Spleen (tissue), 11 donors: ENCODE data around the gene CABLES1. TPM values are rescaled to one million over a fixed set of nuclear protein-coding genes. Genes with fewer than 3 reads are reported as not detected.
"Not testable (repeated sequence)": the region's sequence is repeated elsewhere in the genome, so short reads cannot be mapped to it uniquely, and the experiment has no call there.

ENCODE experiments used
- DNase-seq: peaks from one replicate; pipeline ENCODE4 v3.0.0-alpha.2; 2020
- H3K27ac ChIP-seq, 8 donors: fragments of 200-600 bp; sonication (generic) in 7 of 8; 1 replicate in 4 of 8; 2 replicates in 4 of 8; pipeline versions ENCODE4 v1.5.0 to v1.8.0; 2016 to 2021; ENCODE audit warnings: inconsistent platforms in 4 of 8, mild to moderate bottlenecking in 4 of 8, moderate library complexity in 1 of 8
- H3K27me3 ChIP-seq, 7 donors: fragments of 200-600 bp; sonication (generic) in 6 of 7; replicated peaks in 1 of 7; 1 replicate in 4 of 7; 2 replicates in 3 of 7; pipeline versions ENCODE4 v1.5.0 to v1.8.0; 2016 to 2021; ENCODE audit warnings: inconsistent platforms in 3 of 7, mild to moderate bottlenecking in 1 of 7
- H3K36me3 ChIP-seq, 6 donors: fragments of 200-600 bp; sonication (generic) in 5 of 6; 1 replicate in 4 of 6; 2 replicates in 2 of 6; pipeline versions ENCODE4 v1.5.0 to v1.8.0; 2016 to 2021; ENCODE audit warnings: inconsistent platforms in 2 of 6
- H3K4me1 ChIP-seq, 6 donors: fragments of 200-600 bp; sonication (generic) in 5 of 6; 1 replicate in 3 of 6; 2 replicates in 3 of 6; pipeline versions ENCODE4 v1.5.0 to v1.8.0; 2016 to 2021; ENCODE audit warnings: inconsistent platforms in 3 of 6
- H3K4me3 ChIP-seq, 8 donors: fragments of 200-600 bp; sonication (generic) in 7 of 8; 1 replicate in 4 of 8; 2 replicates in 4 of 8; pipeline versions ENCODE4 v1.5.0 to v1.8.0; 2016 to 2021; ENCODE audit warnings: inconsistent platforms in 4 of 8, mild to moderate bottlenecking in 4 of 8, moderate library complexity in 2 of 8
- H3K9me3 ChIP-seq, 8 donors: fragments of 200-600 bp; sonication (generic) in 7 of 8; 1 replicate in 4 of 8; 2 replicates in 4 of 8; pipeline versions ENCODE4 v1.5.0 to v1.8.0; 2016 to 2021; ENCODE audit warnings: inconsistent platforms in 4 of 8
- CTCF ChIP-seq, 11 experiments: fragments of 200-600 bp in 7 of 11; fragments of 450-650 bp in 4 of 11; sonication (generic) in 4 of 11; IDR thresholded peaks in 8 of 11; conservative IDR thresholded peaks in 3 of 11; 1 replicate in 7 of 11; 2 replicates in 4 of 11; pipeline versions ENCODE4 v1.4.0 to v1.8.0; 2016 to 2021; ENCODE audit warnings: antibody characterized with exemption in 11 of 11, inconsistent platforms in 4 of 11, mild to moderate bottlenecking in 1 of 11
- POLR2A ChIP-seq, 3 donors: fragments of 450-650 bp; IDR thresholded peaks; one replicate each; pipeline ENCODE4 v1.5.1; 2017; ENCODE audit warnings: antibody characterized with exemption in 3 of 3, mild to moderate bottlenecking in 1 of 3
- POLR2AphosphoS5 ChIP-seq, 3 donors: sonication (generic); formaldehyde crosslinking; IDR thresholded peaks; one replicate each; pipeline ENCODE4 v1.5.1; 2017; ENCODE audit warnings: antibody characterized with exemption in 3 of 3
- WGBS, 5 donors: extraction: QIAGEN DNeasy Blood & Tissue Kit in 3 of 5; methylation state at CpG; one replicate each; pipeline versions ENCODE4 v1.1.5 to v1.1.7; 2013 to 2018; 5-methylcytosine and 5-hydroxymethylcytosine counted together
- intact Hi-C: fragments of 100-400 bp; cut with DNase I; formaldehyde crosslinking; loops from one replicate; pipeline ENCODE4 v1.15.0; 2023; ENCODE audit warnings: low total_unique reads
- polyA plus RNA-seq, 3 donors: library from polyadenylated mRNA; stranded (reverse); fragments of 200-250 nt; gene quantifications; one replicate each; pipeline ENCODE4 v1.2.1, GENCODE V29; 2013
- total RNA-seq, 7 donors: library from RNA; depleted of rRNA in 3 of 7; stranded (reverse); fragments of >200 nt in 3 of 7; fragmentation: NEBNext Ultra II Directional in 4 of 7; extraction: Animal tissue kit (Norgen Biotek cat#: 25700) in 4 of 7; gene quantifications; one replicate each; pipeline versions ENCODE4 v1.1.0 to v1.2.1, GENCODE V29; 2016 to 2021
- donor health status: healthy with polysubstance abuse.
- donor health status: DM: no; HTN: no; CAD: no; lungs with moderate emphysema.
- donor health status: DM: no; HTN: no; CAD: no.
- donor health status: Bipolar disorder and iron deficiency.
- donor health status: healthy.
- donor health status: DM: no; HTN: no; CAD: no.
- donor health status: DM: yes; HTN: yes; CAD: no.

The CABLES1 gene
- total and polyA plus RNA-seq, 10 donors, result 1.7 to 18.7 (median 6.0) TPM

- WGBS, 5 donors, result 87 to 98% (median 94%) methylated on average over 2 of the region's 2 CpGs
- Histone ChIP-seq H3K9me3 (no peaks in the 10 kb centered on the region), H3K4me1 (peaks cover 0 to 3% (median 0%) of the 10 kb centered on the region in 6 donors), H3K27me3 (no peaks in the 10 kb centered on the region), H3K4me3 (no peak overlapping the region), H3K36me3 (no peaks in the 10 kb centered on the region), H3K27ac (no peak overlapping the region)
- TF ChIP-seq POLR2AphosphoS5 (IDR thresholded peaks at IDR 0.05) (no peak), CTCF (IDR thresholded peaks at IDR 0.05 in 8 of 11, conservative IDR thresholded peaks at IDR 0.05 in 3 of 11) (no peak)
- intact Hi-C loops, result no loop called here
- no peak for DNase-seq
These were observed 149.3 kb downstream of the CABLES1 start for GRCh38 chr18:23284629-23285028.

- H3K36me3 ChIP-seq, H3K9me3 ChIP-seq, H3K4me1 ChIP-seq, intact Hi-C loops, DNase-seq, H3K4me3 ChIP-seq, H3K27me3 ChIP-seq, H3K27ac ChIP-seq: not testable (repeated sequence)
- 83 to 92% (median 89%) methylated on average over 12 of the region's 12 CpGs for WGBS, 5 donors
These were observed 150.3 kb downstream of the CABLES1 start for GRCh38 chr18:23285581-23285980.

GRCh38 chr18:23291456-23292205 is 156.3 kb downstream of the CABLES1 start:
- Histone ChIP-seq H3K27me3 (no peaks in the 10 kb centered on the region), H3K4me1 (no peaks in the 10 kb centered on the region), H3K9me3 (no peaks in the 10 kb centered on the region), H3K4me3 (no peak overlapping the region), H3K27ac (no peak overlapping the region), H3K36me3 (peaks cover 0 to 3% (median 0%) of the 10 kb centered on the region in 6 donors)
- 75 to 85% (median 80%) methylated on average over 4 of the region's 4 CpGs for WGBS, 5 donors
- TF ChIP-seq POLR2A (IDR thresholded peaks at IDR 0.05), result no peak
- TF ChIP-seq POLR2AphosphoS5 (IDR thresholded peaks at IDR 0.05), result no peak
- TF ChIP-seq CTCF (IDR thresholded peaks at IDR 0.05 in 8 of 11, conservative IDR thresholded peaks at IDR 0.05 in 3 of 11), result no peak
- DNase-seq, result no peak
- intact Hi-C loops, result no loop called here

GRCh38 chr18:23300231-23300805 is 165.0 kb downstream of the CABLES1 start:
- Histone ChIP-seq H3K4me1 (peaks cover 0 to 8% (median 0%) of the 10 kb centered on the region in 6 donors), H3K27me3 (no peaks in the 10 kb centered on the region), H3K9me3 (no peaks in the 10 kb centered on the region), H3K36me3 (peaks cover 0 to 18% (median 0%) of the 10 kb centered on the region in 6 donors), H3K27ac (no peak overlapping the region), H3K4me3 (no peak overlapping the region)
- intact Hi-C loops, result no loop called here
- no peak for DNase-seq
- 75 to 82% (median 78%) methylated on average over 6 of the region's 6 CpGs for WGBS, 5 donors
- TF ChIP-seq POLR2AphosphoS5 (IDR thresholded peaks at IDR 0.05) (no peak), CTCF (IDR thresholded peaks at IDR 0.05 in 8 of 11, conservative IDR thresholded peaks at IDR 0.05 in 3 of 11) (no peak), POLR2A (IDR thresholded peaks at IDR 0.05) (no peak)
